SU-DHL-6 (cell line): ENCODE data around the gene DCAF12L2.
A peak's percentile ranks its signal among the peaks of the same experiment; 100 is the strongest.

ENCODE experiments used
- H2AFZ ChIP-seq: fragments of 200-600 bp; sonication (generic); 2 replicates; pipeline ENCODE4 v1.6.1; 2014; ENCODE audit warnings: low read depth, mild to moderate bottlenecking, moderate library complexity, mixed read lengths, antibody characterized with exemption, low read length; ENCODE audit not compliant: severe bottlenecking
- H3F3A ChIP-seq: fragments of 200-600 bp; shearing (Covaris generic); 2 replicates; pipeline ENCODE4 v1.6.0; 2016; ENCODE audit warnings: antibody characterized with exemption, mild to moderate bottlenecking; ENCODE audit not compliant: insufficient read depth
- H3K27ac ChIP-seq: fragments of 200-600 bp; sonication (generic); 2 replicates; pipeline ENCODE4 v1.5.1; 2016; ENCODE audit warnings: low read depth, mild to moderate bottlenecking, low read length, moderate library complexity, mixed read lengths
- H3K27me3 ChIP-seq: fragments of 200-600 bp; sonication (generic), shearing (Covaris generic); 2 replicates; pipeline ENCODE4 v1.6.0; 2014; ENCODE audit warnings: mild to moderate bottlenecking, low read length
- H3K36me3 ChIP-seq: fragments of 200-600 bp; sonication (generic); 2 replicates; pipeline ENCODE4 v1.6.1; 2014; ENCODE audit warnings: mild to moderate bottlenecking, low read length, mixed read lengths
- H3K4me2 ChIP-seq: fragments of 300-600, 200-600 bp; shearing (Covaris generic), sonication (generic); 2 replicates; pipeline ENCODE4 v1.6.0; 2014; ENCODE audit warnings: low read length, low read depth, mild to moderate bottlenecking; ENCODE audit not compliant: poor library complexity, severe bottlenecking
- H3K4me3 ChIP-seq: fragments of 200-600 bp; sonication (generic); 2 replicates; pipeline ENCODE4 v1.5.1; 2014; ENCODE audit warnings: antibody characterized with exemption, low read length, mild to moderate bottlenecking, mixed read lengths; ENCODE audit not compliant: insufficient read depth, poor library complexity, severe bottlenecking
- H3K79me2 ChIP-seq: fragments of 200-600 bp; sonication (generic); 2 replicates; pipeline ENCODE4 v1.6.1; 2014; ENCODE audit warnings: mild to moderate bottlenecking, low read length, moderate library complexity; ENCODE audit not compliant: insufficient read depth
- H3K9ac ChIP-seq: fragments of 200-600 bp; sonication (generic); 2 replicates; pipeline ENCODE4 v1.7.0; 2014; ENCODE audit warnings: mild to moderate bottlenecking, low read length
- H3K9me2 ChIP-seq: fragments of 200-600 bp; sonication (generic); replicated peaks from 2 replicates; pipeline ENCODE4 v1.6.1; 2014; ENCODE audit warnings: low read length; ENCODE audit not compliant: insufficient read depth
- H3K9me3 ChIP-seq: fragments of 200-600 bp; sonication (generic); 2 replicates; pipeline ENCODE4 v1.6.1; 2014; ENCODE audit warnings: low read length, mixed read lengths; ENCODE audit not compliant: insufficient read depth
- H4K20me1 ChIP-seq: fragments of 200-600 bp; sonication (generic); 2 replicates; pipeline ENCODE4 v1.6.1; 2014; ENCODE audit warnings: low read depth, mild to moderate bottlenecking, antibody characterized with exemption, low read length, moderate library complexity, mixed read lengths
- EZH2phosphoT487 ChIP-seq: fragments of 200-600 bp; sonication (generic), shearing (Covaris generic); conservative IDR thresholded peaks from 2 replicates; pipeline ENCODE4 v1.6.1; 2018; ENCODE audit warnings: mild to moderate bottlenecking, antibody characterized with exemption, low read length, moderate library complexity, mixed read lengths
- TF ChIP-seq, protein P1 (sequence below): fragments of 200-600 bp; sonication (generic); IDR thresholded peaks from one replicate; pipeline ENCODE4 v1.5.1; 2017; ENCODE audit warnings: antibody characterized with exemption, mild to moderate bottlenecking, low read length, moderate library complexity; ENCODE audit not compliant: insufficient read depth, poor library complexity, severe bottlenecking

DCAF12L2 gene

DNA sequence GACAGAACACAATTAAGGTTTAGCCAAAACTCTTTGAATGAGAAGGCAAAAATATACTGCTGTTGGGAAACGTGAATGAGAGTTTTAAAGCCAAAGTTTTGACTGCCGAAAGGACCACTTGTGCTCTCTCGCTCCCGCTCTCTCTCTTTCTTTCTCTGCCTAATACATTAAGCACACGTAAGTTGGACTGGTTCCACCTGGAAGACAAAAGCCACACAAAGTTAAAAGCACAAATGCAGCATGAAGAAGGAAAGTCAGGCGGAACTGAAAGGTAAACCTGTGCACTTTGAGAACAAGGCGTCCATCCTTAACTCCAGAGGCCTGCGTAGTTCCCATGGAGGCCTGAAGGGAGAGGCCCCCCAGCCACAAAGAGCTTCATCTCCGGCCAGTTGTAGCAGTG lies 1.9 kb downstream of the DCAF12L2 start:
- H3K27me3 ChIP-seq = no peaks in the 10 kb centered on the region
- H3K9ac ChIP-seq = no peak overlapping the region
- TF ChIP-seq EZH2phosphoT487 = no peak
- TF ChIP-seq, protein P1, sequence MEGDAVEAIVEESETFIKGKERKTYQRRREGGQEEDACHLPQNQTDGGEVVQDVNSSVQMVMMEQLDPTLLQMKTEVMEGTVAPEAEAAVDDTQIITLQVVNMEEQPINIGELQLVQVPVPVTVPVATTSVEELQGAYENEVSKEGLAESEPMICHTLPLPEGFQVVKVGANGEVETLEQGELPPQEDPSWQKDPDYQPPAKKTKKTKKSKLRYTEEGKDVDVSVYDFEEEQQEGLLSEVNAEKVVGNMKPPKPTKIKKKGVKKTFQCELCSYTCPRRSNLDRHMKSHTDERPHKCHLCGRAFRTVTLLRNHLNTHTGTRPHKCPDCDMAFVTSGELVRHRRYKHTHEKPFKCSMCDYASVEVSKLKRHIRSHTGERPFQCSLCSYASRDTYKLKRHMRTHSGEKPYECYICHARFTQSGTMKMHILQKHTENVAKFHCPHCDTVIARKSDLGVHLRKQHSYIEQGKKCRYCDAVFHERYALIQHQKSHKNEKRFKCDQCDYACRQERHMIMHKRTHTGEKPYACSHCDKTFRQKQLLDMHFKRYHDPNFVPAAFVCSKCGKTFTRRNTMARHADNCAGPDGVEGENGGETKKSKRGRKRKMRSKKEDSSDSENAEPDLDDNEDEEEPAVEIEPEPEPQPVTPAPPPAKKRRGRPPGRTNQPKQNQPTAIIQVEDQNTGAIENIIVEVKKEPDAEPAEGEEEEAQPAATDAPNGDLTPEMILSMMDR = no peak
- H3K9me3 ChIP-seq = no peaks in the 10 kb centered on the region
- no peaks in the 10 kb centered on the region for H3F3A ChIP-seq
- no peak overlapping the region for H3K27ac ChIP-seq
- no peaks in the 10 kb centered on the region for H3K9me2 ChIP-seq
- H3K4me3 ChIP-seq = no peak overlapping the region
- H4K20me1 ChIP-seq = no peaks in the 10 kb centered on the region
- H3K79me2 ChIP-seq = no peaks in the 10 kb centered on the region
- no peak overlapping the region for H3K4me2 ChIP-seq
- no peak overlapping the region for H2AFZ ChIP-seq
- no peaks in the 10 kb centered on the region for H3K36me3 ChIP-seq

DNA sequence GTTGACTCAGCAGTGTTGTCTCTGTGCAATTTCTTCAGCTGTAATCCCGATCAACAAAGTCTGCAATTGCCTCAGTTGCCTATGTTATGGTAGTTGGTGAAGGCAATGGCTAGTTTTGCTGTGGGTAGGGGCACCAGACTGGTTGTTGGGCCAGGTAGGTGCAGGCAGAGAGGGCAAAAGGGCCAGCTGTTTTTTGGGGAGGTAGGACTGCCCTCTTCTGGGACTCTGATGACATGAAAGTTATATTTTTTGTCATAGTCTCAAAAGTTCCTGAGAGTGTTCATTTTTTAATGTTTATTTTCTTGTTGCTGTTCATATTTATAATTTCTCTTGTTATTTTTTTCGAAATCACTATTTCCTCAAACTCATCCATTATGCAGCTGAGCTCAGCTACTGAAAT lies 25.1 kb downstream of the DCAF12L2 start:
- H4K20me1 ChIP-seq = no peaks in the 10 kb centered on the region
- H3F3A ChIP-seq = no peaks in the 10 kb centered on the region
- no peaks in the 10 kb centered on the region for H3K9me2 ChIP-seq
- no peaks in the 10 kb centered on the region for H3K36me3 ChIP-seq
- no peaks in the 10 kb centered on the region for H3K9me3 ChIP-seq
- no peaks in the 10 kb centered on the region for H3K79me2 ChIP-seq
- no peak overlapping the region for H3K27ac ChIP-seq
- H3K27me3 ChIP-seq = no peaks in the 10 kb centered on the region
- TF ChIP-seq, protein P1 = no peak
- TF ChIP-seq EZH2phosphoT487 = no peak
- no peak overlapping the region for H3K4me3 ChIP-seq
- H3K4me2 ChIP-seq = no peak overlapping the region
- no peak overlapping the region for H3K9ac ChIP-seq
- no peak overlapping the region for H2AFZ ChIP-seq

DNA sequence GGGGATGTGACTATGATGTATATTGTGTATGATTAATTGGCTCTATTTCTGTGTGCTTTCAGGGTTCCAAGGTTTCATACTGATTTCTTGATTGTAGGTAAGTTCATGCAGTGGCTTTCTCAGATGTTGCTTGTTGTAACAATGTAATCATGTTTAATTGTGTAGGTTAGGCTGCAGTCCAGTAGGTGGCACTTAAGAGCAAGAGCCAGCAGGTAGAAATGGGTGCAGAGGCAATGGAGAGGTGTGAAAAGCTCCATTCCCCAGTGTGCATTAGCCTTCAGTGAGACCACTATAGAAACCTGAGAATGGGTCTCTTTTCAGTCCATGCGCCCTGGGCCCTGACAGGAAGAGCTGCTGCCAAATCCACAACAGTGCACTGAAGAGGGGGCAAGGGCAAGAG lies 28.2 kb downstream of the DCAF12L2 start:
- H3K4me3 ChIP-seq = no peak overlapping the region
- no peaks in the 10 kb centered on the region for H3K79me2 ChIP-seq
- peak overlapping the region; percentile 27 for H2AFZ ChIP-seq
- H3K9ac ChIP-seq = no peak overlapping the region
- H4K20me1 ChIP-seq = no peaks in the 10 kb centered on the region
- H3K36me3 ChIP-seq = no peaks in the 10 kb centered on the region
- no peaks in the 10 kb centered on the region for H3F3A ChIP-seq
- no peaks in the 10 kb centered on the region for H3K27me3 ChIP-seq
- TF ChIP-seq, protein P1 = peak; percentile 24
- TF ChIP-seq EZH2phosphoT487 = no peak
- H3K27ac ChIP-seq = no peak overlapping the region
- no peaks in the 10 kb centered on the region for H3K9me3 ChIP-seq
- H3K4me2 ChIP-seq = no peak overlapping the region
- H3K9me2 ChIP-seq = no peaks in the 10 kb centered on the region

DNA sequence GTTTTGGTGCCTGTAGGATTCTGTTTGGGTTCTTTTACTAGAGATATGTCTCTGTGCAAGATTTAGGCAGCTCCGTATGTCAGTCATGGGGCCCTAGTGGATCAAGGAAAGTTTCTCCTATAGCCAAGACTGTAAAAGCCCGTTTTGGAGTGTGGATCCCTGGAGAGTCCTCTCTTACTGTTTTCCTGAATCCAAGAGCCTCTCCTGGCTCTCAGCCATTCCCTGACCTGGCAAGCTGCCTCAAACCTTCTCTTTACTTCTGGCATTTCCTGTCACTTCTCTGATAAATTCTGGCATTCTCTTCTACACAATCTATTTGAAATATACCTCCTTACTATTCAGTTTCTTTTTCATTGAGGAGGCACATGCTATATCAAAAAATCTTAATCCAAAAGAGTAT lies 41.4 kb downstream of the DCAF12L2 start:
- H3K27ac ChIP-seq = no peak overlapping the region
- no peaks in the 10 kb centered on the region for H3K9me3 ChIP-seq
- H3F3A ChIP-seq = no peaks in the 10 kb centered on the region
- H3K79me2 ChIP-seq = no peaks in the 10 kb centered on the region
- H2AFZ ChIP-seq = no peak overlapping the region
- H3K9me2 ChIP-seq = no peaks in the 10 kb centered on the region
- H3K36me3 ChIP-seq = no peaks in the 10 kb centered on the region
- H3K27me3 ChIP-seq = no peaks in the 10 kb centered on the region
- H4K20me1 ChIP-seq = no peaks in the 10 kb centered on the region
- TF ChIP-seq, protein P1 = no peak
- H3K9ac ChIP-seq = no peak overlapping the region
- H3K4me2 ChIP-seq = no peak overlapping the region
- H3K4me3 ChIP-seq = no peak overlapping the region
